Endothelial cell (in vitro differentiated cells): ENCODE data around the gene BEST3. TPM values are rescaled to one million over a fixed set of nuclear protein-coding genes. Genes with fewer than 3 reads are reported as not detected.

ENCODE experiments used
- DNase-seq: peaks from one replicate; pipeline ENCODE4 v3.0.0; 2021; ENCODE audit warnings: low spot score
- H3K27ac Mint-ChIP-seq: one replicate; pipeline ENCODE4 v1.8.0; 2021; ENCODE audit warnings: mixed read lengths, inconsistent platforms; ENCODE audit not compliant: unreplicated experiment
- H3K27me3 Mint-ChIP-seq: one replicate; pipeline ENCODE4 v1.8.0; 2021; ENCODE audit warnings: mild to moderate bottlenecking, moderate library complexity, mixed read lengths, inconsistent platforms; ENCODE audit not compliant: unreplicated experiment
- H3K36me3 Mint-ChIP-seq: one replicate; pipeline ENCODE4 v1.8.0; 2021; ENCODE audit warnings: mild to moderate bottlenecking, low read depth, mixed read lengths, inconsistent platforms; ENCODE audit not compliant: unreplicated experiment
- H3K4me1 Mint-ChIP-seq: one replicate; pipeline ENCODE4 v1.8.0; 2021; ENCODE audit warnings: mild to moderate bottlenecking, mixed read lengths, inconsistent platforms; ENCODE audit not compliant: unreplicated experiment
- H3K4me3 Mint-ChIP-seq: one replicate; pipeline ENCODE4 v1.8.0; 2021; ENCODE audit warnings: mild to moderate bottlenecking, mixed read lengths, inconsistent platforms; ENCODE audit not compliant: unreplicated experiment
- H3K9me3 Mint-ChIP-seq: one replicate; pipeline ENCODE4 v1.8.0; 2021; ENCODE audit warnings: mixed read lengths, inconsistent platforms; ENCODE audit not compliant: unreplicated experiment
- total RNA-seq: library from RNA; stranded (reverse); fragmentation: NEBNext Ultra II Directional; extraction: Animal tissue kit (Norgen Biotek cat#: 25700); gene quantifications from one replicate; pipeline ENCODE4 v1.2.1, GENCODE V29; 2021; ENCODE audit not compliant: unreplicated experiment
- TF ChIP-seq, protein P1 (sequence below): fragments of 200-600 bp; sonication (generic); IDR thresholded peaks from one replicate; pipeline ENCODE4 v1.5.0; 2021; ENCODE audit warnings: antibody characterized with exemption; ENCODE audit not compliant: unreplicated experiment

BEST3 gene
- total RNA-seq, 1 donor from 2014 or later = not detected

DNA sequence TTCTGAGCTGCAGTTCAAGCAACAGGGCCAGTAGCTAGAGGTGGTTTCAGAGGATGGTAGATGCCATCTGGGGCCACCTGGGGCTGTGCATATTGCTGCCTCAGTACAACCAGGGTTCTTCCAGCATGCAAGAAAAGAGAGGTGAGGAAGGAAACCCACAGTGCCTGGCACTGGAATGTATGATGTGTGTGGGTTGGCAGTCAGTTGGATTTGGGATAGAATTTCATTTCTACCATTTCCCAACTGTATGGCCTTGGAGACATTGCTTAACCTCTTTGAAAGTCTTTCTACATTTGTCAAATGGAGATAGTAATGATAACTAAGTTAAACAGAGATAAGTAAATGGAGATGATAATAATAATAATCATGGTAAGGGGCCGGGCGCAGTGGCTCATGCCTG lies 78.2 kb downstream of the BEST3 start:
- no peak for DNase-seq
- Mint-ChIP-seq H3K27ac (no peak overlapping the region), H3K4me1 (peaks cover 3% of the 10 kb centered on the region), H3K36me3 (no peaks in the 10 kb centered on the region), H3K4me3 (no peak overlapping the region), H3K9me3 (no peaks in the 10 kb centered on the region), H3K27me3 (peaks cover 8% of the 10 kb centered on the region)
- TF ChIP-seq, protein P1, sequence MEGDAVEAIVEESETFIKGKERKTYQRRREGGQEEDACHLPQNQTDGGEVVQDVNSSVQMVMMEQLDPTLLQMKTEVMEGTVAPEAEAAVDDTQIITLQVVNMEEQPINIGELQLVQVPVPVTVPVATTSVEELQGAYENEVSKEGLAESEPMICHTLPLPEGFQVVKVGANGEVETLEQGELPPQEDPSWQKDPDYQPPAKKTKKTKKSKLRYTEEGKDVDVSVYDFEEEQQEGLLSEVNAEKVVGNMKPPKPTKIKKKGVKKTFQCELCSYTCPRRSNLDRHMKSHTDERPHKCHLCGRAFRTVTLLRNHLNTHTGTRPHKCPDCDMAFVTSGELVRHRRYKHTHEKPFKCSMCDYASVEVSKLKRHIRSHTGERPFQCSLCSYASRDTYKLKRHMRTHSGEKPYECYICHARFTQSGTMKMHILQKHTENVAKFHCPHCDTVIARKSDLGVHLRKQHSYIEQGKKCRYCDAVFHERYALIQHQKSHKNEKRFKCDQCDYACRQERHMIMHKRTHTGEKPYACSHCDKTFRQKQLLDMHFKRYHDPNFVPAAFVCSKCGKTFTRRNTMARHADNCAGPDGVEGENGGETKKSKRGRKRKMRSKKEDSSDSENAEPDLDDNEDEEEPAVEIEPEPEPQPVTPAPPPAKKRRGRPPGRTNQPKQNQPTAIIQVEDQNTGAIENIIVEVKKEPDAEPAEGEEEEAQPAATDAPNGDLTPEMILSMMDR = no peak

DNA sequence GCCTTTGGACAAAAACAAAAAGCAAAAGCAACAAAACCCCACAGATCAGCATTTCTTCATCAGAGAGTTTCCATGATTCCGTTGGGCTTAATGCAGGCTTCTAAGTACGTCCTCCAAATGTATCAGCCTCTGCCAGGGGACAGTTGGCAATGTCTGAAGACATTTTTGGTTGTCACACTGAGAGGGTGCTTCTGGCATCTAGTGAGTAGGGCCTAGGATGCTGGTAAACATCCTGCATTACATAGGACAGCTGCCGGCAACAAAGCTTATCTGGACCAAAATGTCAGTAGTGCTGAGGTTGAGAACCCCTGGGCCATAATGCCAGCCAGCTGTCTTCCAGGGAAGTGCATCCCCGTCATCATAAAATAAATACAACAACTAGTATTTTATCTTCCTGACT lies 79.0 kb downstream of the BEST3 start:
- peaks cover 5% of the 10 kb centered on the region for H3K4me1 Mint-ChIP-seq
- H3K27ac Mint-ChIP-seq = no peak overlapping the region
- no peaks in the 10 kb centered on the region for H3K9me3 Mint-ChIP-seq
- H3K27me3 Mint-ChIP-seq = peaks cover 5% of the 10 kb centered on the region
- H3K4me3 Mint-ChIP-seq = no peak overlapping the region
- H3K36me3 Mint-ChIP-seq = no peaks in the 10 kb centered on the region
- no peak for DNase-seq
- TF ChIP-seq, protein P1 = no peak

DNA sequence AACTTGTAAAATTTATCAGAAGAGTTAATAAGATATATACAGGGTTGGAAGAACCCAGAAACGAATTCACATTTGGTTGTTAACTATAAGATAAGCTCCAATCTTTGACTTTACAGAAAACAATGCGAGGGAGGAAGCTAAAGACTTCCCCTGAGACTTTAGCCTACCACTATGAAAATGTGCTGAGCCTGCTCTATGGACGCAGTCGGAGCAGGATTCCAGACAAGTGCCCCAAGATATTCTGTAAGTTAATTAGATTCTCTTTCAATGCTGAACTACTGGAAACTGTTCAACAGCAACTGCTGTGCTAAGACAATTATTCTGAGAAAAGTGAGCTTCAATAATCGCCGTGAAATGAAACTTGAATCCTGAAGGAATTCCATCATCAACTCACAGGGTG lies 80.1 kb downstream of the BEST3 start:
- H3K36me3 Mint-ChIP-seq = no peaks in the 10 kb centered on the region
- no peaks in the 10 kb centered on the region for H3K9me3 Mint-ChIP-seq
- no peak overlapping the region for H3K4me3 Mint-ChIP-seq
- TF ChIP-seq, protein P1 = no peak
- DNase-seq = no peak
- H3K27ac Mint-ChIP-seq = no peak overlapping the region
- peaks cover 5% of the 10 kb centered on the region for H3K4me1 Mint-ChIP-seq
- H3K27me3 Mint-ChIP-seq = peaks cover 5% of the 10 kb centered on the region

DNA sequence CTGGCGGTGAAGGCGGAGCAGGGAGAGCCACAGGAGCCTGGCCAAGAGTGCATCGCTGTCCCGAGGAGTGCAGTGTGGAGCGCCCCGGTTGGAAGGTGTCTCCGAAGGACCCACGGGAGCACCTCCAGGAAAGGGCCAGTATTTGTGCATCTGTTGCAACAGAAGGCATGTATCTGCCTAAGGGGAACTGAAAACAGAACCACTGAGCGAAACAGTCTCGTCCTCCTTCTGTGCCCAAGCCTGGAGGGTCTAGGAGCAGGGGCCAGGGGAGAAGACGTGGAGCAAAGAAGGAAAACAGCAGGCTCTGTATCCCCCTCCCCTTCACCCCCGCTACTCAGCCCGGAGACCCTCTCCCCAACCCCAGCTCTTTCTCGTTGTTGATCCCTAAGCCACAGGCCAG lies 83.1 kb downstream of the BEST3 start:
- no peaks in the 10 kb centered on the region for H3K36me3 Mint-ChIP-seq
- no peak overlapping the region for H3K4me3 Mint-ChIP-seq

DNA sequence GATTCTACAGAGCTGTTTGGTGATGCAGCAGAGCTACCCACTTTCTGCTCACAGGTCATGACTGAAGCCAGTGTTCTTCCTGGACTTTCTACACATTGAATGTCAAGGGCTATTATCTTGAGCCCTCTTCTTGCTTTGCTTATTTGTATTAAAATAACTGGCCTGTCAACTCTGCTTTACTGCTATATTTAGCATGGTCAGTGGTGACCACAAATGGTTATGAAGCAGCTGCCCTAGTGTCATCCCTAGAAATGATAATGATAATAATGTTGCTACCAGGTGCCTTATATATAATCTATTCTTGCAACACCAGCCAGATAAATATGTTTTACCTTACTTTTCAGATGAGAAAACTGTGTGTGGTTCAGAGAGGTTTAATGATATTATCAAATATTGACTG lies 85.8 kb downstream of the BEST3 start:
- Mint-ChIP-seq H3K4me3 (no peak overlapping the region), H3K36me3 (no peaks in the 10 kb centered on the region), H3K9me3 (no peaks in the 10 kb centered on the region), H3K27ac (no peak overlapping the region), H3K27me3 (peaks cover 1% of the 10 kb centered on the region), H3K4me1 (peaks cover 9% of the 10 kb centered on the region)
- DNase-seq = no peak
- TF ChIP-seq, protein P1 = no peak

More for the DNA sequence above, 83.1 kb downstream of the BEST3 start:
- Mint-ChIP-seq H3K4me1 (peaks cover 5% of the 10 kb centered on the region), H3K9me3 (no peaks in the 10 kb centered on the region), H3K27ac (no peak overlapping the region), H3K27me3 (no peaks in the 10 kb centered on the region)
- DNase-seq = no peak
- TF ChIP-seq, protein P1 = no peak
